SK-N-SH treated with all-trans-retinoic acid at 6 μM for 48 hours (cell line): ENCODE results near the gene LAMTOR4.
A peak's percentile ranks its signal among the peaks of the same experiment; 100 is the strongest.

Experiments used
- ATAC-seq: fragments of 200-7000 bp; cut with Tn5 transposase; 3 replicates; pipeline ENCODE4 v1.9.1; 2020; ENCODE audit warnings: mild to moderate bottlenecking, moderate library complexity
- BACH2 ChIP-seq: fragments of 250-450 bp; sonication (Bioruptor Pico); IDR thresholded peaks from 2 replicates; pipeline ENCODE4 v1.9.0; 2021; ENCODE audit warnings: mild to moderate bottlenecking, borderline replicate concordance
- CREB5 ChIP-seq: fragments of 250-450 bp; sonication (Bioruptor Pico); IDR thresholded peaks from 2 replicates; pipeline ENCODE4 v1.5.1; 2020; ENCODE audit warnings: low read depth, mild to moderate bottlenecking, moderate library complexity
- CSRNP3 ChIP-seq: fragments of 250-450 bp; sonication (Bioruptor Pico); IDR thresholded peaks from 2 replicates; pipeline ENCODE4 v1.5.1; 2021; ENCODE audit warnings: mild to moderate bottlenecking, moderate library complexity
- ESRRG ChIP-seq: fragments of 250-450 bp; sonication (Bioruptor Pico); IDR thresholded peaks from 2 replicates; pipeline ENCODE4 v1.6.1; 2021; ENCODE audit warnings: mild to moderate bottlenecking
- GLIS3 ChIP-seq: fragments of 250-450 bp; sonication (Bioruptor Pico); IDR thresholded peaks from 2 replicates; pipeline ENCODE4 v1.5.0; 2020; ENCODE audit warnings: mild to moderate bottlenecking, moderate library complexity
- ISL1 ChIP-seq: fragments of 250-450 bp; sonication (Bioruptor Pico); IDR thresholded peaks from 2 replicates; pipeline ENCODE4 v2.1.2; 2022; ENCODE audit warnings: mild to moderate bottlenecking, moderate library complexity
- OSR1 ChIP-seq: fragments of 250-450 bp; sonication (Bioruptor Pico); IDR thresholded peaks from 2 replicates; pipeline ENCODE4 v1.8.0; 2022; ENCODE audit warnings: moderate library complexity, mild to moderate bottlenecking, inconsistent platforms
- PPARA ChIP-seq: fragments of 250-450 bp; sonication (Bioruptor Pico); IDR thresholded peaks from 2 replicates; pipeline ENCODE4 v1.5.0; 2020; ENCODE audit warnings: mild to moderate bottlenecking, borderline replicate concordance
- RARB ChIP-seq: fragments of 250-450 bp; sonication (Bioruptor Pico); IDR thresholded peaks from 2 replicates; pipeline ENCODE4 v1.8.0; 2021; ENCODE audit warnings: mild to moderate bottlenecking, moderate library complexity
- SNAI2 ChIP-seq: fragments of 250-450 bp; sonication (Bioruptor Pico); IDR thresholded peaks from 2 replicates; pipeline ENCODE4 v1.5.0; 2020; ENCODE audit warnings: mild to moderate bottlenecking, moderate library complexity
- TCF4 ChIP-seq: fragments of 250-450 bp; sonication (Bioruptor Pico); IDR thresholded peaks from 2 replicates; pipeline ENCODE4 v1.8.0; 2021; ENCODE audit warnings: mild to moderate bottlenecking, moderate library complexity, borderline replicate concordance
- TOX ChIP-seq: fragments of 250-450 bp; sonication (Bioruptor Pico); IDR thresholded peaks from 2 replicates; pipeline ENCODE4 v1.8.0; 2021; ENCODE audit warnings: mild to moderate bottlenecking, moderate library complexity, borderline replicate concordance
- ZFP30 ChIP-seq: fragments of 450-650 bp; formaldehyde crosslinking; IDR thresholded peaks from 2 replicates; pipeline ENCODE4 v1.5.0; 2022; ENCODE audit warnings: mild to moderate bottlenecking, moderate library complexity
- ZNF565 ChIP-seq: fragments of 450-650 bp; formaldehyde crosslinking; conservative IDR thresholded peaks from 2 replicates; pipeline ENCODE4 v1.5.0; 2020; ENCODE audit warnings: low read depth, mild to moderate bottlenecking, moderate library complexity
- ZNF70 ChIP-seq: fragments of 450-650 bp; formaldehyde crosslinking; IDR thresholded peaks from 2 replicates; pipeline ENCODE4 v1.5.0; 2020; ENCODE audit warnings: mild to moderate bottlenecking, moderate library complexity
- TF ChIP-seq, protein P1 (sequence below): fragments of 250-450 bp; sonication (Bioruptor Pico); IDR thresholded peaks from 2 replicates; pipeline ENCODE4 v1.8.0; 2021; ENCODE audit warnings: low read depth, mild to moderate bottlenecking, moderate library complexity, borderline replicate concordance
- TF ChIP-seq, protein P2 (sequence below): fragments of 250-450 bp; sonication (Bioruptor Pico); IDR thresholded peaks from 2 replicates; pipeline ENCODE4 v1.5.0; 2020; ENCODE audit warnings: mild to moderate bottlenecking, moderate library complexity

LAMTOR4 gene

GRCh38 chr7:100107125-100107737 lies 41.5 kb upstream of the LAMTOR4 start:
- no peak for ATAC-seq
- no peak for TF ChIP-seq TOX (CRISPR knock-in tag)
- no peak for TF ChIP-seq BACH2 (CRISPR knock-in tag)
- TF ChIP-seq GLIS3 (CRISPR knock-in tag), result no peak
- no peak for TF ChIP-seq ZNF565 (CRISPR knock-in tag)
- TF ChIP-seq, protein P1, sequence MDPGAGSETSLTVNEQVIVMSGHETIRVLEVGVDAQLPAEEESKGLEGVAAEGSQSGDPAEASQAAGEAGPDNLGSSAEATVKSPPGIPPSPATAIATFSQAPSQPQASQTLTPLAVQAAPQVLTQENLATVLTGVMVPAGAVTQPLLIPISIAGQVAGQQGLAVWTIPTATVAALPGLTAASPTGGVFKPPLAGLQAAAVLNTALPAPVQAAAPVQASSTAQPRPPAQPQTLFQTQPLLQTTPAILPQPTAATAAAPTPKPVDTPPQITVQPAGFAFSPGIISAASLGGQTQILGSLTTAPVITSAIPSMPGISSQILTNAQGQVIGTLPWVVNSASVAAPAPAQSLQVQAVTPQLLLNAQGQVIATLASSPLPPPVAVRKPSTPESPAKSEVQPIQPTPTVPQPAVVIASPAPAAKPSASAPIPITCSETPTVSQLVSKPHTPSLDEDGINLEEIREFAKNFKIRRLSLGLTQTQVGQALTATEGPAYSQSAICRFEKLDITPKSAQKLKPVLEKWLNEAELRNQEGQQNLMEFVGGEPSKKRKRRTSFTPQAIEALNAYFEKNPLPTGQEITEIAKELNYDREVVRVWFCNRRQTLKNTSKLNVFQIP (CRISPR knock-in tag), result no peak

DNA sequence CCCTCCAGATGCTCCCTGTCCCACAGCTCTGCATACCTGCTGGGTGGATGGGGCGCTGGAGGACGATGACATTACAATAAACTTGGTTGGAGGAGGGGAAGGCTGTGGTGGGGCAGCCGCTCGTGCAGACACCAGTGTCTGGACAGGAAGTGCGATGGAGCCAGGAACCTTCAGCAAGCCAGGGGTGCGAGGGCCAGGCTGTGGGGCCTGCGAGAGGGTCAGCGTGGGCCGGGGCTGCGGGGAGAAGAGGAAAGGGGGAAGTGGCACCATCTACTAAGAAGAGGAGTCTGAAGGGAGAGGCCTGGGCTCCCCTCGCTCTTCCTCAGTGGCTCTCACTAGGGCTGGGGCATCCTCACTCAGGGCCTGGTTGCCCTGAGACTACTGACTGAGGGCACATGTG lies 40.8 kb upstream of the LAMTOR4 start:
- no peak; the same call in 2 of the 3 replicates for ATAC-seq
- TF ChIP-seq ZNF70 (no peak), CREB5 (CRISPR knock-in tag) (no peak), TOX (CRISPR knock-in tag) (no peak), RARB (CRISPR knock-in tag) (no peak), OSR1 (CRISPR knock-in tag) (no peak), CSRNP3 (no peak), ZFP30 (CRISPR knock-in tag) (no peak)
- TF ChIP-seq, protein P1 (CRISPR knock-in tag), result no peak
- TF ChIP-seq, protein P2, sequence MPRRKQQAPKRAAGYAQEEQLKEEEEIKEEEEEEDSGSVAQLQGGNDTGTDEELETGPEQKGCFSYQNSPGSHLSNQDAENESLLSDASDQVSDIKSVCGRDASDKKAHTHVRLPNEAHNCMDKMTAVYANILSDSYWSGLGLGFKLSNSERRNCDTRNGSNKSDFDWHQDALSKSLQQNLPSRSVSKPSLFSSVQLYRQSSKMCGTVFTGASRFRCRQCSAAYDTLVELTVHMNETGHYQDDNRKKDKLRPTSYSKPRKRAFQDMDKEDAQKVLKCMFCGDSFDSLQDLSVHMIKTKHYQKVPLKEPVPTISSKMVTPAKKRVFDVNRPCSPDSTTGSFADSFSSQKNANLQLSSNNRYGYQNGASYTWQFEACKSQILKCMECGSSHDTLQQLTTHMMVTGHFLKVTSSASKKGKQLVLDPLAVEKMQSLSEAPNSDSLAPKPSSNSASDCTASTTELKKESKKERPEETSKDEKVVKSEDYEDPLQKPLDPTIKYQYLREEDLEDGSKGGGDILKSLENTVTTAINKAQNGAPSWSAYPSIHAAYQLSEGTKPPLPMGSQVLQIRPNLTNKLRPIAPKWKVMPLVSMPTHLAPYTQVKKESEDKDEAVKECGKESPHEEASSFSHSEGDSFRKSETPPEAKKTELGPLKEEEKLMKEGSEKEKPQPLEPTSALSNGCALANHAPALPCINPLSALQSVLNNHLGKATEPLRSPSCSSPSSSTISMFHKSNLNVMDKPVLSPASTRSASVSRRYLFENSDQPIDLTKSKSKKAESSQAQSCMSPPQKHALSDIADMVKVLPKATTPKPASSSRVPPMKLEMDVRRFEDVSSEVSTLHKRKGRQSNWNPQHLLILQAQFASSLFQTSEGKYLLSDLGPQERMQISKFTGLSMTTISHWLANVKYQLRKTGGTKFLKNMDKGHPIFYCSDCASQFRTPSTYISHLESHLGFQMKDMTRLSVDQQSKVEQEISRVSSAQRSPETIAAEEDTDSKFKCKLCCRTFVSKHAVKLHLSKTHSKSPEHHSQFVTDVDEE (CRISPR knock-in tag), result no peak

GRCh38 chr7:100109521-100110163 lies 39.1 kb upstream of the LAMTOR4 start:
- ATAC-seq, result peak; percentile 42
- TF ChIP-seq ESRRG (no peak), TCF4 (CRISPR knock-in tag) (no peak), GLIS3 (CRISPR knock-in tag) (no peak), PPARA (no peak), SNAI2 (CRISPR knock-in tag) (no peak)

DNA sequence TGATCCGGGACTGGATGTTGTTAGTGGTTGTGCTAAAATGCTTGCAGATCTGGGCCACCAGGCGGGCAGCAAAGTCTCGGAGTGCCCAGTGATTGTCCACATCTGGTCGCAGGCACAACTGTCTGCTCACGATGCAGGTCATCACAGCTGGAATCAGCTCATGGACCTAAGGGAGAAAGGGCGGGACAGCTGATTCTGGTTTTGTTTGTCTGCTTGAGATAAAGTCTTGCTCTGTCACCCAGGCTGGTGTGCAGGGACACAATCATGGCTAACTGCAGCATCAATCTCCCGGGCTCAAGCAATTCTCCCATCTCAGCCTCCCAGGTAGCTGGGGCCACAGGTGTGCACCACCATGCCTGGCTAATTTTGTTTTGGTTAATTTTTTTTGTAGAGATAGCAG lies 37.6 kb upstream of the LAMTOR4 start:
- TF ChIP-seq GLIS3 (CRISPR knock-in tag), result no peak
- TF ChIP-seq RARB (CRISPR knock-in tag), result no peak
- TF ChIP-seq ISL1, result no peak
- TF ChIP-seq CREB5 (CRISPR knock-in tag), result no peak
- no peak for TF ChIP-seq TCF4 (CRISPR knock-in tag)
- no peak for ATAC-seq
